HG03460 (cell line): ENCODE results near the gene GRIN2D.
"Not testable (repeated sequence)": the region's sequence is repeated elsewhere in the genome, so short reads cannot be mapped to it uniquely, and the experiment has no call there.

ENCODE experiments used
- ATAC-seq: cut with Tn5 transposase; IDR thresholded peaks from one replicate; pipeline ENCODE4 v1.9.1; 2021; ENCODE audit not compliant: unreplicated experiment

GRIN2D gene

DNA sequence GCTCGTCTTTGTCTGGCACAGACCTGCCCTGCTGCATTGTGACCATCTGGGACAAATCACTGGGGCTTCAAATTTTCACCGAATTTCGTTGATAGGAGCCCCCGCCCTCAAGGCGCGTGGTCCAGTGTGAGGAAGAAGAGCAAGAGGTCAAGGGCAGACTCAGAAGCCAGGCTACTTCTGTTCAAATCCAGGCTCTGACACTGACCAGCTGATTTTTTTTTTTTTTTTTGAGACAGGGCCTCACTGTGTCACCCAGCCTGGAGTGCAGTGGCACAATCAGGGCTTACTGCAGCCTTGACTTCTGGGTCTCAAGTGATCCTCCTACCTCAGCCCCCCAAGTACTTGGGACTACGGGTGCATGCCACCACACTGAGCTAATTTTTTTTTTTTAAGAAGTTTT lies 22.1 kb upstream of the GRIN2D start:
- no peak for ATAC-seq

GRCh38 chr19:48371771-48372170 lies 21.7 kb upstream of the GRIN2D start:
- not testable (repeated sequence) for ATAC-seq

DNA sequence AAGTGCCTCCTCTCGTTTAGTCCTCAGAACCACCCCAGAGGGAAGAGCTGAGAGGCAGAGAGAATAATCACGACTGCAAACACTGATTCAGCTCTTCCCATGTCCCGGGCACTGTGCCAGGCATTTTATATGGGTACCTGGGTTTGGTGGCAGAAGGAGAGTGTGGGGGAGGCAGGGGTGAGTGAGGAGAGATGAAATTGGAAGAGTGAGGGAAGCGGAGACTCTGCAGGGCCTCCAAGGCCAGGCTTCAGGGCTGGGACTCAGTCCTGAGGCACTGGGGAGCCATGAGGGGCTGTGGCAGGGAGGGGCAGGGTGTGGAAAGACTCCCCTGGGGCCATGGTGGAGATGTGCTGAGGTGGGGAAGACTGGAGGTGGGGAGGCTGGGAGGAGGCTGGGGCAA lies 20.6 kb upstream of the GRIN2D start:
- ATAC-seq = no peak

DNA sequence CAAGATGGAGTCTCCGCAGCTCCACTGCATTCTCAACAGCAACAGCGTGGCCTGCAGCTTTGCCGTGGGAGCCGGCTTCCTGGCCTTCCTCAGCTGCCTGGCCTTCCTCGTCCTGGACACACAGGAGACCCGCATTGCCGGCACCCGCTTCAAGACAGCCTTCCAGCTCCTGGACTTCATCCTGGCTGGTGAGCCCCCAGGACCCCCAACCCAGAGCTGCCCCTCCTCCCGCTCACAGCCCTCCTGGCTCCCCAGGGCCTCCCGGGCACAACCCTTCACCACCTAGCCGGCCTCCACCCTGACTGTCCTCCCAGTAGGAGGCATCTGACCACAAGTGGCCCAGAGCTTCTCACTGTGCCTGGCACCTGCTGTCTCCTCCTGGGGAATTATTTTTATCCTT lies 19.9 kb upstream of the GRIN2D start:
- no peak for ATAC-seq

- ATAC-seq = no peak
These were observed 15.3 kb upstream of the GRIN2D start for GRCh38 chr19:48378194-48378570.

- no peak for ATAC-seq
These were observed 14.4 kb upstream of the GRIN2D start for GRCh38 chr19:48379058-48379457.

GRCh38 chr19:48381178-48381950 lies 12.1 kb upstream of the GRIN2D start:
- no peak for ATAC-seq

GRCh38 chr19:48382286-48382685 lies 11.2 kb upstream of the GRIN2D start:
- ATAC-seq = no peak

DNA sequence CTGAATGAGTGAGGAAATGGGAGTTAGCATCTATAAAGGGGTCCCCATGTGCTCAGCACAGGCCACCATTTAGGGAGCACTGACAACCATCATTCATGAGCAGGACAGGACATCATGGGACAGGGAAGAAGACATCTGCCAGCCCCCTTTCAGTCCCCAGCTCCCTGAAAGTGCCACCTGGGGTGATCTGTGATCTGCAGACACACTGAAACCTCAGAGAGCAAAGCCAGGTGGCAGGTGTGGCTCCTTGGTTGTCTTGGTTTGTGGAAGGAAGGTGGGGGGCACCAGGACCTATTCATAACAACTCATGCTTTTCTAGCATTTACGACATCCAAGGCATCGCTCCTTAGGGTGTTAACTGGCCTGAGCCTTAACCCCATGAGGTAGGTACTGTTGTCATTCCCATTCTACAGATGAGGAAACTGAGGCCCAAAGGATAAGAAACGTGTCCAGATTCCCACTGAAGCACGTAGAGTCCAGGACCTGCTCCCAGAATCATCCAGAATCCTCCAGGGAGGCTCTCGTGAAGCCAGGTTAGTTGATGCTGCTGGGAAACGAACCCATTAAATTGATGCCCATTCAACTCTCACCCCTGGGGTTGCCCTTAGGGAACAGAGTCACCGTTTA lies 7.9 kb upstream of the GRIN2D start:
- no peak for ATAC-seq

GRCh38 chr19:48386981-48387380 lies 6.5 kb upstream of the GRIN2D start:
- no peak for ATAC-seq

DNA sequence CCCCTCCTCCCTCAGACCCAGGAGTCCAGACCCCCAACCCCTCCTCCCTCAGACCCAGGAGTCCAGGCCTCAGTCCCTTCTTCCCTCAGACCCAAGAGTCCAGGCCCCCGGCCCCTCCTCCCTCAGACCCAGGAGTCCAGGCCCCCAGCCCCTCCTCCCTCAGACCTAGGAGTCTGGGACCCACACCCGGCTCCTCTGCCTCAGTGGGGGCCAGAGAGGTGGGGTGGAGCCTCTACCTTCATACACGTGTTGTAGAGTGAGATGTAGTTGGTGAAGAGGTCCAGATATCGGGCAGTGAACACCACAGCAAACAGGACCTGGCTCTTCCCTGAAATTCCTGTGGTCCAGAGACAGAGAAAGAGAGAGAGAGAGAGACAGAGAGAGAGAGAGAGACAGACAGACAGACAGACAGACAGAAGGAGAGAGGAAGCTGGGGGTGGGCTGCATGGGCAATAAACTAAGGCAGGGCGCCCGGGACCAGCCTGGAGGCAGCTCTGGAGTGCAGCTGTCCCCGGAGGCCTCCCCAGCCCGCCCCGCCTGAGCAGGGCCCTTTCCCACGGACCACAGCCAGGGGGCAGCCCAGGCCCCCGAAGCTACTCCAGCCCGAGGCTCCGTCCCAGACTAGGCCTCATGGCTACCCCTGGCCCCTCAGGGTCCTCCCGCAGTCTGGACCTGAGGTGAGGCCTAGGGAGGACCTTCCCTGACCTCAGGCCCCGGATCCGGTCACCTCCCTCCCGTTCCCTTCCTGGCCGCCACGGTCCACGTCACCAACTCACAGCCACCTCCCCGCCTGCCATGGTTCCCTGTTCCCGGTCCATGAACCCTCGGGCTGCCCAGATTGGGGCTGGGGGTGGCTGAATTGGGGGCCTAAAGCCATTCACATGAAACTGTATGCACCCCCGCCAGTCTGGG lies 3.0 kb upstream of the GRIN2D start:
- ATAC-seq = no peak

DNA sequence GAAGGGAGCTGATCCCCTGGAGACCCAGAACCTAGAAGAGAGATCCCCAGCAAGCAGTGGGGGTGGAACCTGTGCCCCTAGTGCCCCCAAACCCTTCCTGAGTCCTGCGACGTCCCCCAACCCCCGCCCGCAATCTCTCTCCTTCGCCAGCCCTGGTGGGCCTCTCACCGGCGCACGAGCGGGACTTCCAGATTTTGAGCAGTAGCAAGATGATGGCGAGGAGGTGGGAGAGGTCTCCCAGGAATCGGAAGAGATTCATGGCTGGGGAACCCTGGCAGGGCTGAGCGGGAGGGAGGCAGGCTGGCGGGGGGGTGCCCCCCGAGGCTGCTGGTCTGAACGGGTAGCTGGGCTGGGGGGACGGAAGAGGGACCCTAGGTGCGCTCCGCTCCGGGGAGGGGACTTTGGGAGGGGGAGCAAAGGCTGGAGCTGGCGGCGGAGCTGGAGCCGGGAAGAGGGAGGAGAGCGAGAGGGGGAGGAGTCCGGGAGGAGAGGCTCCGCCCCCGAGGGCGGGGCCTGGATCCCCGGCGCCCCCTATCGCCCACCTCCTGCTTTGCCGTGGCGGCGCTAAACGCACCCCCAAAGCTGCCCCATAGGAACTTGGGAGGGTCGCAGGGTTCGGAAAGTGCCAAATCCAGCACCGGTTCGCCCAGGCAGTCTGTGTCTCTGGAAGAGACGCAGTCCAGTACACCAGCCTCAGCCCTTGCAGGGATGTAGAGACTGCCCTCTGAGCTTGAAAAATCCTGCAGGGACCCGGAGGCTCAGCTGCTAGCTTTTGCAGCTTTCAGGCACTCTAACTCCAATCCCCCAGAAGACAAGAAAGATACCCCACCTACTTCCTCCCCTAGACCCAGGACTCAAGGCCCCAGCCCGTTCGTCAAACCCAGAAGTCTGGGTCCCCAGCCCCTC lies 2.1 kb upstream of the GRIN2D start, which contains the start of gene KDELR1:
KDELR1 (minus strand) TSS at position 452 of the 906 bp plus-strand sequence; CDS start at position 259, 193 bp downstream.
- no peak for ATAC-seq

DNA sequence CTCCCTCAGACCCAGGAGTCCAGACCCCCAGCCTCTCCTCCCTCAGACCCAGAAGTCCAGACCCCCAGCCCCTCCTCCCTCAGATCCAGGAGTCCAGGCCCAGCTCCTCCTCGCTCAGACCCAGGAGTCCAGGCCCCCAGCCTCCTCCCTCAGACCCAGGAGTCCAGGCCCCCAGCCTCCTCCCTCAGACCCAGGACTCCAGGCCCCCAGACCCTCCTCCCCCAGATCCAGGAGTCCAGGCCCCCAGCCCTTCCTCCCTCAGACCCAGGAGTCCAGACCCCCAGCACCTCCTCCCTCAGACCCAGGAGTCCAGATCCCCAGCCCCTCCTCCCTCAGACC lies 1.5 kb upstream of the GRIN2D start:
- not testable (repeated sequence) for ATAC-seq

DNA sequence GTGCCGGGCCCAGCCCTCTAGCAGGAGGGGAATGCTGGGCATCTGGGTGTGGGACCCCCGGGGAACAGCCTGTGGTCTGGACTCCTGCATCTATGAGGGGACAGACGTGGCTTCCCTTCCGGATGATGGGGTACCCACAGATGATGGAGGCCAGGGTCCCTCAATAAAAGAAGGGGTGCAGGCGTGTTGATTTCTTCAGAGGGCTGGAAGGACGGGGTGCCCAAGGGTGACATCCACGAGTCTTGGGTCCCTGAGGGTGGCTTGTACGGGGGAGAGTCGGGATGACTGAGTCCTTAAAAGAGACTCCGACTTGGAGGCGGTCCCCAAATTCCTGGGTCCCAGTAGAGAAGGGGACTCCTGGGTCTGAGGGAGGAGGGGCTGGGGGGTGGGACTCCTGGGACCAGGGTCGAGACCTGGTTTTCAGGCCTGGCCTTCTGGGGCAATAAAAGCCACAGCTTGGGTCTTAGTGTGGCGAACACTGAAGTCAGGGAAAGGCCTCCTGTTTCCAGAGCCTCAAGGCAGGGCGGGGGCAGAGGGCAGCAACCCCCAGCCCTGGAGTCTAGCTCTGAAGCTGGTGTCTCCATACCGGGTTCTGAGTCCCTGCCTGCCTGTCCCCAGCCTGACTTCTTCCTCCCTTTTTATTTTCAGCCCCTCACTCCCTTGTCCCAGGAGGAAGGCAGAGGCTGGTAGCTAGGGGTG lies 459 bp upstream of the GRIN2D start:
- no peak for ATAC-seq

- ATAC-seq = no peak
These were observed 1.1 kb downstream of the GRIN2D start for GRCh38 chr19:48394331-48395169.

GRCh38 chr19:48395170-48395455 lies 1.6 kb downstream of the GRIN2D start:
- ATAC-seq = no peak

- ATAC-seq = no peak
These were observed 2.0 kb downstream of the GRIN2D start for GRCh38 chr19:48395499-48395898.

GRCh38 chr19:48396016-48396823 lies 2.8 kb downstream of the GRIN2D start:
- no peak for ATAC-seq

- no peak for ATAC-seq
These were observed 3.3 kb downstream of the GRIN2D start for GRCh38 chr19:48396824-48397176.
